ENCODE measurements around the gene FKBP7.

- TF ChIP-seq, protein P1, sequence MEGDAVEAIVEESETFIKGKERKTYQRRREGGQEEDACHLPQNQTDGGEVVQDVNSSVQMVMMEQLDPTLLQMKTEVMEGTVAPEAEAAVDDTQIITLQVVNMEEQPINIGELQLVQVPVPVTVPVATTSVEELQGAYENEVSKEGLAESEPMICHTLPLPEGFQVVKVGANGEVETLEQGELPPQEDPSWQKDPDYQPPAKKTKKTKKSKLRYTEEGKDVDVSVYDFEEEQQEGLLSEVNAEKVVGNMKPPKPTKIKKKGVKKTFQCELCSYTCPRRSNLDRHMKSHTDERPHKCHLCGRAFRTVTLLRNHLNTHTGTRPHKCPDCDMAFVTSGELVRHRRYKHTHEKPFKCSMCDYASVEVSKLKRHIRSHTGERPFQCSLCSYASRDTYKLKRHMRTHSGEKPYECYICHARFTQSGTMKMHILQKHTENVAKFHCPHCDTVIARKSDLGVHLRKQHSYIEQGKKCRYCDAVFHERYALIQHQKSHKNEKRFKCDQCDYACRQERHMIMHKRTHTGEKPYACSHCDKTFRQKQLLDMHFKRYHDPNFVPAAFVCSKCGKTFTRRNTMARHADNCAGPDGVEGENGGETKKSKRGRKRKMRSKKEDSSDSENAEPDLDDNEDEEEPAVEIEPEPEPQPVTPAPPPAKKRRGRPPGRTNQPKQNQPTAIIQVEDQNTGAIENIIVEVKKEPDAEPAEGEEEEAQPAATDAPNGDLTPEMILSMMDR (IDR thresholded peaks at IDR 0.05): no peak
- TF ChIP-seq POLR2A (IDR thresholded peaks at IDR 0.05) (no peak), POLR2AphosphoS5 (IDR thresholded peaks at IDR 0.05) (no peak)
Measured at GRCh38 chr2:178419123-178419522, 59.3 kb downstream of the FKBP7 start.
